Naive thymus-derived CD4-positive, alpha-beta T cell (primary cell): ENCODE measurements around the gene LEKR1. TPM values are rescaled to one million over a fixed set of nuclear protein-coding genes. Genes with fewer than 3 reads are reported as not detected.
A peak's percentile ranks its signal among the peaks of the same experiment; 100 is the strongest.

Experiments
- ATAC-seq: fragments of 150-1000 bp; cut with Tn5 transposase; 2 replicates; pipeline ENCODE4 v1.10.0; 2021; ENCODE audit warnings: mild to moderate bottlenecking, moderate library complexity
- CTCF ChIA-PET: fragments of 350-600 bp; sonication (Branson Sonifier 250); formaldehyde crosslinking; loops from one replicate; lab custom pipeline; 2021; ENCODE audit warnings: antibody characterized with exemption; lab: Charles Lee
- POLR2A ChIA-PET: fragments of 350-600 bp; sonication (Branson Sonifier 250); formaldehyde crosslinking; loops from one replicate; lab custom pipeline; 2021; ENCODE audit warnings: antibody characterized with exemption, inconsistent platforms; lab: Charles Lee
- DNase-seq, 9 donors: peaks; one replicate each; pipeline versions ENCODE4 v3.0.0 to v3.0.0-alpha.2; 2020 to 2022; ENCODE audit warnings: mixed read lengths in 1 of 9
- H3K27ac ChIP-seq: one replicate; pipeline ENCODE4 v1.7.0; 2013; ENCODE audit warnings: mild to moderate bottlenecking, low read depth, low read length, moderate library complexity
- H3K27me3 ChIP-seq, 2 donors: one replicate each; pipeline ENCODE4 v1.7.0; 2013; ENCODE audit warnings: low read length in 2 of 2, mild to moderate bottlenecking in 2 of 2, moderate library complexity in 2 of 2; ENCODE audit not compliant: control insufficient read depth in 2 of 2, insufficient read depth in 2 of 2
- H3K36me3 ChIP-seq, 3 experiments: 1 replicate in 2 of 3; 2 replicates in 1 of 3; pipeline ENCODE4 v1.7.0; 2013; ENCODE audit warnings: low read length in 3 of 3, mild to moderate bottlenecking in 3 of 3, moderate library complexity in 1 of 3; ENCODE audit not compliant: insufficient read depth in 3 of 3, control insufficient read depth in 2 of 3
- H3K4me1 ChIP-seq, 2 donors: one replicate each; pipeline ENCODE4 v1.7.0; 2013; ENCODE audit warnings: low read length in 2 of 2, mild to moderate bottlenecking in 2 of 2, moderate library complexity in 1 of 2; ENCODE audit not compliant: control insufficient read depth in 2 of 2, insufficient read depth in 2 of 2
- H3K4me3 ChIP-seq: 2 replicates; pipeline ENCODE4 v1.7.0; 2013; ENCODE audit warnings: mild to moderate bottlenecking, low read length
- H3K9me3 ChIP-seq, 3 experiments: 1 replicate in 2 of 3; 2 replicates in 1 of 3; pipeline ENCODE4 v1.7.0; 2013; ENCODE audit warnings: low read length in 3 of 3; ENCODE audit not compliant: control insufficient read depth in 2 of 3
- H3K27ac Mint-ChIP-seq, 9 donors: one replicate each; pipeline ENCODE4 v1.8.0; 2020 to 2022; ENCODE audit warnings: mixed read lengths in 9 of 9, mild to moderate bottlenecking in 8 of 9, moderate library complexity in 5 of 9, inconsistent platforms in 2 of 9
- H3K27me3 Mint-ChIP-seq, 5 donors: one replicate each; pipeline ENCODE4 v1.8.0; 2021 to 2022; ENCODE audit warnings: mixed read lengths in 5 of 5, mild to moderate bottlenecking in 1 of 5
- H3K36me3 Mint-ChIP-seq, 5 donors: one replicate each; pipeline ENCODE4 v1.8.0; 2020 to 2022; ENCODE audit warnings: mixed read lengths in 5 of 5, mild to moderate bottlenecking in 3 of 5, inconsistent platforms in 1 of 5
- H3K4me1 Mint-ChIP-seq, 7 donors: one replicate each; pipeline ENCODE4 v1.8.0; 2020 to 2022; ENCODE audit warnings: mixed read lengths in 7 of 7, mild to moderate bottlenecking in 3 of 7, inconsistent platforms in 1 of 7
- H3K4me3 Mint-ChIP-seq, 10 donors: one replicate each; pipeline ENCODE4 v1.8.0; 2020 to 2022; ENCODE audit warnings: mild to moderate bottlenecking in 10 of 10, mixed read lengths in 10 of 10, moderate library complexity in 6 of 10, inconsistent platforms in 2 of 10
- H3K9me3 Mint-ChIP-seq, 11 donors: one replicate each; pipeline ENCODE4 v1.8.0; 2020 to 2022; ENCODE audit warnings: mixed read lengths in 11 of 11, mild to moderate bottlenecking in 4 of 11, inconsistent platforms in 1 of 11, moderate library complexity in 1 of 11
- intact Hi-C, 2 donors: fragments of 100-400 bp; cut with micrococcal nuclease; formaldehyde crosslinking; loops; one replicate each; pipeline ENCODE4 v1.15.1; 2023
- polyA plus RNA-seq, 2 donors: library from polyadenylated mRNA; unstranded; fragments of 300-500 nt; fragmentation: Illumina TruSeq; gene quantifications; one replicate each; pipeline ENCODE4 v1.2.3, GENCODE V29; 2021
- total RNA-seq, 6 experiments: library from RNA in 5 of 6; stranded (reverse) in 5 of 6; gene quantifications; 1 replicate in 5 of 6; 2 replicates in 1 of 6; pipeline ENCODE4 v1.2.3 and lab custom pipeline; 2021 to 2026

Gene LEKR1
- total RNA-seq = 1 to 10 TPM in 3 of 5 experiments, under 1 TPM in 2; 0.31 to 5.1 (median 1.2) TPM
- under 1 TPM; 0.19 to 0.33 TPM for polyA plus RNA-seq
- total RNA-seq (lab: John Stamatoyannopoulos, UW) = 2.2 reads per million, percentile 10 among the genes with 10 or more reads in this experiment

DNA sequence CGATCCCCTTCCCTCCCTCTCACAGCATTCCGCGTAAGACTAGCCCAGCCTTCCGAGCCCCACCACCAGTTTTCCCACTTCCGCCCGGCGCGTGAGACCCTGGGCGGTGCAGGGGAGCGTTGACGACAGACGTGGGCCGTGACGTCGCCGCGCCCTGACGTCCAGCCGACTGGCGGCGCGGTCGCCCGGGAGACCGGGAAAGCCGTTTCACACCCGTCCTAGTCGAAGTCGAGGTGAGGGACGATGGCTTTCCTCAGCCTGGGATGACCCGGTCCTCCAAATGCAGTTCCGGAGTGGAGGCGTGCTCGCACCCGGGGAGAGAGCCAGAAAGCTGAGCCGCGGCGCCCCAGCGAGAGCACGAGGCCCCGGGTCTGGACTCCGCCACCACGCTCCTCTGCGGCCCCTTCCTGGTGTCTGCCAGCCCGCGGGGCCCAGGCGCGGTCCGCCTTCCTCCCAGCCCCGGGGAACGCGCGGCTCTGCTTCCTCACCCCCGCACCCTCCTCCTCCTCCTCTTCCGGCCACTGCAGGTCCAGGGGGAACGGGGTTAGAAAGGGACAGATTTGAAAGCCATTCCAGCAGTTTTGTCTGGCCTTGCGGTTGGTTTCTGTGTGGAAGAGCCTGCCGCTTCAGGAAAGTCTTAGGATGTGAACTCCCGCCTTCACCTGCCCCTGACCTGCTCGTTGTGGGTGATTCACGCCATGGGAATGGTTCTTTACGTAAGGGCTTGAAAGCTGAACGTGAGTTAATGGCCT is at the start of gene LEKR1:
Gene LEKR1, plus strand, starts transcription at position 210 of the 752 bp plus-strand sequence. CDS start 2,977 bp downstream, outside the sequence.
- Histone ChIP-seq H3K27ac (peak within 1 kb of the TSS; percentile 80), H3K9me3 (no peaks in the 10 kb centered on the region), H3K4me3 (peak within 1 kb of the TSS; percentile 73), H3K27me3 (no peaks in the 10 kb centered on the region), H3K36me3 (no peaks in the 10 kb centered on the region), H3K4me1 (no peaks in the 10 kb centered on the region)
- H3K36me3 Mint-ChIP-seq = peaks cover 0 to 12% (median 0%) of the 10 kb centered on the region in 5 donors
- ChIA-PET CTCF (no interaction called here), POLR2A (interaction anchor here (0.7 to 3.1 kb wide), 4 partner anchors 9 to 149 kb away, joined by 3 to 17 read pairs (median 4); no protein-coding TSS in a partner anchor)
- peak within 1 kb of the TSS; percentile 91 to 99 (median 97) for H3K27ac Mint-ChIP-seq
- peak within 1 kb of the TSS; percentile 85 to 98 (median 96) for H3K4me3 Mint-ChIP-seq
- intact Hi-C loops = loop anchor here (1.0 to 2.0 kb wide), 4 partner anchors 9 to 303 kb away; partner anchors contain the start of genes SSR3 (in 1 of the 2) and TIPARP (in 1 of the 2)
- peaks cover 7 to 43% (median 19%) of the 10 kb centered on the region in 7 donors for H3K4me1 Mint-ChIP-seq
- peak; percentile 84 for ATAC-seq
- peaks cover 0 to 2% (median 0%) of the 10 kb centered on the region in 11 donors for H3K9me3 Mint-ChIP-seq
- H3K27me3 Mint-ChIP-seq = peaks cover 0 to 6% (median 0%) of the 10 kb centered on the region in 5 donors
- DNase-seq = peak; percentile 38 to 73 (median 59)

DNA sequence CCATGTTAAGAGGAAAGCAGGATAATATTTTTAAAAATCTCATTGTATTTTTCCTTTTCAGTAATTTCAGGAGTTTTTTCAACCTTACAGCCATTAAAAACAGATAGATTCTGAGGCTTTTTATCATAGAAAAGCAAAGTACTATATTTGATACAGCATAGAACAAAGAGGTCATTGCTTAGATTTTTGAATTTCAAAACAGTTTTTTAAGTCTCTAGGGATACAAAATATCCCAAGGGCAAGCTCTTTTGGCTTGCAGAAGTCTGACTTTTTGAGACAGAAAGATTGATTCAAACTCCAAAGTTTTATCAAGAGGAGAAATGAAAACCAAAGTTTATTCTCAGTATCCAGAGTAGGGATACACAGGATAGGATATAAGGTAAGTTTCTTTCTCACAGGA is 49.3 kb upstream of the LEKR1 start:
- DNase-seq (no peak), ATAC-seq (no peak)
- Histone ChIP-seq H3K9me3 (no peaks in the 10 kb centered on the region), H3K4me3 (no peak overlapping the region), H3K4me1 (no peaks in the 10 kb centered on the region), H3K27ac (no peak overlapping the region), H3K27me3 (no peaks in the 10 kb centered on the region), H3K36me3 (no peaks in the 10 kb centered on the region)
- no peaks in the 10 kb centered on the region for H3K9me3 Mint-ChIP-seq
- no peak overlapping the region for H3K27ac Mint-ChIP-seq
- CTCF ChIA-PET = no interaction called here
- H3K27me3 Mint-ChIP-seq = peaks cover 0 to 4% (median 0%) of the 10 kb centered on the region in 5 donors
- intact Hi-C loops = no loop called here
- peaks cover 0 to 2% (median 0%) of the 10 kb centered on the region in 7 donors for H3K4me1 Mint-ChIP-seq
- POLR2A ChIA-PET = interaction anchor here (0.7 kb wide), 1 partner anchor 17 kb away, joined by 3 read pairs; no protein-coding TSS in a partner anchor
- peaks cover 0 to 3% (median 0%) of the 10 kb centered on the region in 5 donors for H3K36me3 Mint-ChIP-seq
- H3K4me3 Mint-ChIP-seq = no peak overlapping the region

- H3K36me3 ChIP-seq = no peaks in the 10 kb centered on the region
- POLR2A ChIA-PET = interaction anchor here (1.1 kb wide), 1 partner anchor 105 kb away, joined by 3 read pairs; no protein-coding TSS in a partner anchor
- no peaks in the 10 kb centered on the region for H3K27me3 ChIP-seq
- ATAC-seq (no peak), DNase-seq (no peak)
- peaks cover 0 to 6% (median 0%) of the 10 kb centered on the region in 11 donors for H3K9me3 Mint-ChIP-seq
- intact Hi-C loops = no loop called here
- H3K4me1 ChIP-seq = no peaks in the 10 kb centered on the region
- peaks cover 0 to under 1% (median 0%) of the 10 kb centered on the region in 5 donors for H3K27me3 Mint-ChIP-seq
- no peak overlapping the region for H3K4me3 ChIP-seq
- H3K27ac ChIP-seq = no peak overlapping the region
- H3K9me3 ChIP-seq = no peaks in the 10 kb centered on the region
- H3K4me1 Mint-ChIP-seq = peaks cover 0 to 10% (median 0%) of the 10 kb centered on the region in 7 donors
- no peak overlapping the region for H3K4me3 Mint-ChIP-seq
- peaks cover 0 to 18% (median 6%) of the 10 kb centered on the region in 5 donors for H3K36me3 Mint-ChIP-seq
- H3K27ac Mint-ChIP-seq = no peak overlapping the region
- CTCF ChIA-PET = no interaction called here
Observed at GRCh38 chr3:156781310-156782230, 44.6 kb upstream of the LEKR1 start.

GRCh38 chr3:156782319-156782718 is 43.8 kb upstream of the LEKR1 start:
- Mint-ChIP-seq H3K27ac (no peak overlapping the region), H3K4me3 (no peak overlapping the region), H3K36me3 (peaks cover 0 to 18% (median 8%) of the 10 kb centered on the region in 5 donors), H3K9me3 (peaks cover 0 to 6% (median 0%) of the 10 kb centered on the region in 11 donors), H3K4me1 (peaks cover 0 to 16% (median 0%) of the 10 kb centered on the region in 7 donors), H3K27me3 (no peaks in the 10 kb centered on the region)
- ChIA-PET POLR2A (interaction anchor here (0.5 kb wide), 1 partner anchor 36 kb away, joined by 3 read pairs; no protein-coding TSS in a partner anchor), CTCF (no interaction called here)
- ATAC-seq (no peak), DNase-seq (no peak)
- Histone ChIP-seq H3K27me3 (no peaks in the 10 kb centered on the region), H3K36me3 (no peaks in the 10 kb centered on the region), H3K4me1 (no peaks in the 10 kb centered on the region), H3K4me3 (no peak overlapping the region), H3K9me3 (no peaks in the 10 kb centered on the region), H3K27ac (no peak overlapping the region)
- intact Hi-C loops = no loop called here

DNA sequence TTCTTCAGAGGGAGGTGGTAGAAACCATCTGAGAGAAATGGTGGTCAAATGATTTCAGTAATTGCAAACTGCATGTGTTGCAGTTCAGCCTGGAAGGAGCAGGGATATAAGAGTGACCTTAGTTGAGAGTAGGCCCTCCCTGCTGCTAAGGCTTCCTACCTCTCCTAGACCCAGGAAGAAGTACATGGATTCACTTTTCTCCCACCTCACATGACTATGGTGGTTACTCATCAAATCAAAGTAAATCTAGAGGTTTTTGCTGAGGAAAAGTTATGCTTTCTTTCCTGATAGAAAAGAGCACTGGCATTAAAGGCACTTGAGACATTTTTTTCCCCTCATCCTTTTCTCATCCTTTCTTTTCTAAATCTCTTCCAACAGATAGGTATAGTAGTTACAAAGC is 43.2 kb upstream of the LEKR1 start:
- H3K36me3 Mint-ChIP-seq = peaks cover 0 to 23% (median 14%) of the 10 kb centered on the region in 5 donors
- no peaks in the 10 kb centered on the region for H3K27me3 ChIP-seq
- no peaks in the 10 kb centered on the region for H3K27me3 Mint-ChIP-seq
- no peak overlapping the region for H3K4me3 Mint-ChIP-seq
- H3K27ac ChIP-seq = no peak overlapping the region
- peaks cover 0 to 22% (median 0%) of the 10 kb centered on the region in 7 donors for H3K4me1 Mint-ChIP-seq
- peaks cover 0 to 6% (median 0%) of the 10 kb centered on the region in 11 donors for H3K9me3 Mint-ChIP-seq
- ChIA-PET POLR2A (interaction anchor here (0.5 kb wide), 1 partner anchor 207 kb away, joined by 3 read pairs; no protein-coding TSS in a partner anchor), CTCF (no interaction called here)
- H3K36me3 ChIP-seq = no peaks in the 10 kb centered on the region
- intact Hi-C loops = no loop called here
- no peak for ATAC-seq
- no peak overlapping the region for H3K27ac Mint-ChIP-seq
- DNase-seq = no peak
- H3K4me1 ChIP-seq = no peaks in the 10 kb centered on the region
- no peak overlapping the region for H3K4me3 ChIP-seq
- no peaks in the 10 kb centered on the region for H3K9me3 ChIP-seq

DNA sequence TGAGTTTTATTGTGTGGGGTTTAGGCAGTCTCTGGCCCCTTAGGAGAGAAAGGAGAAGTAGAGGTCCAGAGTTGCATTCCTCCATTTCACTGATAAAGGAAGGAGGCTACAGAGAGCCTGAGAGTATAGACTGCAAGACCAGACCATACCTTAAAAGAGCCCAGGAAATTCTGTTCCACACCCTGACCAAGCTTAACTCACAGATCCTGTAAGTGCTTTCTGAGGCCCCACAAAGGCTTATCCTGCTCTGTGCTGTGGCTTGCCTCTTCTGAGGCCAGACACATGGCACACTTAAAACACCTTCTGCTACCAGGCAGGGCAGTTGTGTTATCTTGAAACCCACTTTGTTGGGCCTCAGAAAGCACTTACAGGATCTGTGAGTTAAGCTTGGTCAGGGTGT is 39.2 kb upstream of the LEKR1 start:
- intact Hi-C loops = no loop called here
- H3K4me3 ChIP-seq = no peak overlapping the region
- H3K27ac ChIP-seq = no peak overlapping the region
- Mint-ChIP-seq H3K4me3 (no peak overlapping the region), H3K27ac (no peak overlapping the region), H3K27me3 (no peaks in the 10 kb centered on the region), H3K36me3 (peaks cover 0 to 30% (median 17%) of the 10 kb centered on the region in 5 donors), H3K9me3 (peaks cover 0 to 6% (median 0%) of the 10 kb centered on the region in 11 donors), H3K4me1 (peaks cover 0 to 35% (median 2%) of the 10 kb centered on the region in 7 donors)
- no peaks in the 10 kb centered on the region for H3K9me3 ChIP-seq
- CTCF ChIA-PET = no interaction called here
- DNase-seq (no peak), ATAC-seq (no peak)
- H3K4me1 ChIP-seq = no peaks in the 10 kb centered on the region
- no peaks in the 10 kb centered on the region for H3K36me3 ChIP-seq
- H3K27me3 ChIP-seq = no peaks in the 10 kb centered on the region
- POLR2A ChIA-PET = no interaction called here
